Endometrial microvascular endothelial cells (primary cell): ENCODE results near the gene TOMM5. TPM values are rescaled to one million over a fixed set of nuclear protein-coding genes. Genes with fewer than 3 reads are reported as not detected.

Experiments used
- in situ Hi-C: cut with HindIII; loops from 2 replicates; pipeline ENCODE4 v1.10.0; 2017; ENCODE audit warnings: low sequenced_read_pairs, low pct_unique_long_range_greater_than_20kb; ENCODE audit errors: inconsistent ontology term
- total RNA-seq: library from RNA; depleted of rRNA; stranded (reverse); fragments of >200 nt; gene quantifications from one replicate; pipeline ENCODE4 v1.2.3, GENCODE V29; 2015; ENCODE audit errors: inconsistent ontology term

The TOMM5 gene
- total RNA-seq, 1 donor from 2014 or later: 150 TPM

GRCh38 chr9:37566716-37567115 is 25.7 kb downstream of the TOMM5 start:
- in situ Hi-C loops: no loop called here

DNA sequence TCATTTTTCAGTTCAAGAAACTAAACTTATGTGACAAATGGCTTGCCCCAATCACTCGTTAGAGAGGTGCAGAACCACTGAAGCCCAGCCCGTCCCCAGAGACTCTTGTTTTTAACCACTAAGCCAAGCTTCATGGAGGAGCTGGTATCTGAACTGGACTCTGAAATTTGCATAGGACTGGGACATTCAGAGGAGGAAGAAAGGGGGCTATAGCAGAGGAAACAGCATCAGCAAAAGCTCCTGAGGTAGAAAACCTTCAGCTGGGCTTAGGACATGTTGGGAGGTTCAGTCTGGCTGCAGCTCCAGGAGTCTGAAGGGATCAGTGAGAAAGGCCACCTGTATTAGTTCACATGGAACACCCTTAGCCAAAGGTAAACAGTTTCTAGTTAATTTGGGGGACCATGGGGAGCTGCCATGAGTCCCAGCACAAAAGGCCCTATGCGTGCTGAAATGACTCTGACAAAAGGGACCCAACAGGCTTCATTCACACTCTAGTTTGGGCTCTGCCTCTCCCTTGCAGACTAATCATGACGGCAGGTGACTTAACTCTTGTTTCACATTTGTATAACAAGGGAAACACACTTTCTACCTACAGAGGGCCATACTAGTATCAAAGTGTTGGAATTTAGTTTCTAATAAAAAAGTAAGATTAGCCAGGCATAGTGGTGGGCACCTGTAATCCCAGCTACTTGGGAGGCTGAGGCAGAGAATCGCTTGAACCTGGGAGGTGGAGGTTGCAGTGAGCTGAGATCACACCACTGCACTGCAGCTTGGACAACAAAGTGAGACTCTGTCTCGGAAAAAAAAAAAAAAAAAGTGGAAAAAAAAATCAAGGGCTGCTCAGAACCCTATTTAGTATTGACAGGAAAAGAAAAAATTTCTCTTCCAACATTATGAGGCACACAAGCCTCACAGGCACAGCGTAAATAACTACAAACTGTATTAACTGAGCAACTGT is 26.5 kb downstream of the TOMM5 start:
- in situ Hi-C loops: no loop called here

DNA sequence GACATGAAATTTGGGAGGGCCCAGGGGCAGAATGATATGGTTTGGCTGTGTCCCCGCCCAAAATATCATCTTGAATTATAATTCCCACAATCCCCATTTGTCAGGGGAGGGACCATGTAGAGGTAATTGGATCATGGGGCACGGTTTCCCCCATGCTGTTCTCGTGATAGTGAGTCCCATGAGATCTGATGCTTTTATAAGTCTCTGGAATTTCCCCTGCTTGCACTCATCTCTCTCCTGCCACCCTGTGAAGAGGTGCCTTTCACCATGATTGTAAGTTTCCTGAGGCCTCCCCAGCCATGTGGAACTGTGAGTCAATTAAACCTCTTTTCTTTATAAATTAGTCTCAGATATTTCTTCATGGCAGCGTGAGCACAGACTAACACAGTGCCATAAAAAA is 27.5 kb downstream of the TOMM5 start:
- in situ Hi-C loops: no loop called here

DNA sequence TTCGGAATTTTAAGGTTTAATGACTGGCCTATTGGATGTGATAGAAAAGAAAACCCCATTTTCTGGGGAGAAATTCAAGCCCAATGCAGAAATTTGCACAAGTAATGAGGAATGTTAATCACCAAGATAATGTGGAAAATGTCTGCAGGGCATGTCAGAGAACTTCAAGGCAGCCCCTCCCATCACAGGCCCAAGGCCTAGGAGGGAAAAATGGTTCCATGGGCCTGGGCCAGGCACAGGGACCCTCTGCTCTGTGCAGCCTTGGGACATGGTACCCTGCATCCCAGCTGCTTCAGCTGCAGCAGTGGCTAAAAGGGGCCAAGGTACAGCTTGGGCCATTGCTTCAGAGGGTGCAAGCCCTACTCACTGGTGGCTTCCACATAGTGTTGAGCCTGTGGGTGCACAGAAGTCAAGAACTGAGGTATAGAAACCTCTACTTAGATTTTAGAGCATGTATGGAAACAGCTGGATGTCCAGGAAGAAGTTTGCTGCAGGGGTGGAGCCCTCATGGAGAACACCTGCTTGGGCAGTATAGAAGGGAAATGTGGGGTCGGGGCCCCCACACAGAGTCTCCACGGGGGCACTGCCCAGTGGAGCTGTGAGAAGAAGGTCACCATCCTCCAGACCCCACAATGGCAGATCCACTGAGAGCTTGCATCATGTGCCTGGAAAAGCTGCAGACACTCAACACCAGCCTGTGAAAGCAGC is 28.4 kb downstream of the TOMM5 start:
- in situ Hi-C loops: no loop called here

DNA sequence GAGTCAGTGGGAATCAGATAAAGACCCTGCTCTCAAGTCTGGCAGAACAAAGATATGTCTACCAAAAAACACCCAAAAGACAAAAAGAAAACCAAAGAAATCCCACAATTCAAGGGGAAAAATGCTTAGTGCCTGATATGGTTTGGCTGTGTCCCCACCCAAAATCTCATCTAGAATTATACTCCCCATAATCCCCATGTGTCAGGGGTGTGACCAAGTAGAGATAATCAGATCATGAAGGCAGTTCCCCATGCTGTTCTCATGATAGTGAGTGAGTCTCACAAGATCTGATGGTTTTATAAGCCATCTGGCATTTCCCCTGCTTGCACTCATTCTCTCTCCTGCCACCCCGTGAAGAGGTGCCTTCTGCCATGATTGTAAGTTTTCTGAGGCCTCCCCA is 29.6 kb downstream of the TOMM5 start:
- in situ Hi-C loops: no loop called here

- in situ Hi-C loops: no loop called here
Observed at GRCh38 chr9:37561682-37562081, 30.7 kb downstream of the TOMM5 start.

DNA sequence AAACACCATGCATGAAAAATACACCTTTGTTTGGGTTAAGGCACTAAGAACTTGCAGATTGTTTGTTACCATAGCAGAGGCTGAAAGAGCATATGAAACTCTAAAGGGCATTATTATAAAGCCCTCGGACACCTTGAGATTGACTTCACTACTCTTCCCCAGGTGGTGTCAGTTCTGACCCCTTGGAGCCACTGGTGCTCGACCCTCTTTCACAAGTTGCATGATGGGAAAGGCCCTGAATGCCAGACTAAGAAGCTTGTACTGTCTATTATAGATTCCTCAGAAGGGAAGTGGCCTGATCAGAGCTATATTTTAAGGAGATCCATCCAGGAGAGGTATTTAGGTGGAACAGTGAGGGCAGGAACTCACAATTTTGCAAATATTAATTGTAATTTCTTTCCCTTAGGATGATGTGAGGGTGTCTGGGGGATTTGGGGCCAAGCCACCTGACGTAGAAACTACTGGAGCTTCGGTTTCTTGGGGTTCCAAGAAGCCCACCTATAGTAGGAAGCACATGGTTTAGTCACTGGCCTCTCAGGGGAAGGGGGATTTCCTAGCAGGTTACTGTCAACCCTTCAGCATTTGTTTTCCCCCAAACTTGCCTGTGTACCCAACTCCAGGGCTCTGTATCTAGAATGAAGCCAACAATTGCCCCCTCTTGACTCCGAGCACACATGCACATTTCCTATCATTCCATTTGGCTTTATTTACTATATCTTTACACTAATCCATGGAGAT is 32.4 kb downstream of the TOMM5 start:
- in situ Hi-C loops: no loop called here

DNA sequence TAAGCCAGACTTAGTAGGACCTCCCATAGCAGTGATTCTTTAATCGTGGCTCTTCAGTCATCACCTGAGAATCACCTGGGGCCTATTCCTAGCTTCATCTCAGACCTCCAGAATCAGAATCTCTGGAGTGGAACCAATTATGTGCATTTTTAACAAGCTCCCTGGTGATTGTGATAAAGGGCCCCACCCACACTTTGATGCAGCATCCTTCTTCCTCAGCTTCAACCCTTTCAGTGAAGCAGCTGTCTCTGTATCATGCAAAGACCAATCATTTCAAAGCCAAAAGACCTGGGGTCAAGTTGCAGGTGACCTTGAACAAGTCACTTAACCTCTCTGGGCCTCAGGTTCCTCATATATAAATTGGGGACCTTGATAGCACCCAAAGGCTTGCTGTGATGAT is 33.3 kb downstream of the TOMM5 start:
- in situ Hi-C loops: no loop called here

DNA sequence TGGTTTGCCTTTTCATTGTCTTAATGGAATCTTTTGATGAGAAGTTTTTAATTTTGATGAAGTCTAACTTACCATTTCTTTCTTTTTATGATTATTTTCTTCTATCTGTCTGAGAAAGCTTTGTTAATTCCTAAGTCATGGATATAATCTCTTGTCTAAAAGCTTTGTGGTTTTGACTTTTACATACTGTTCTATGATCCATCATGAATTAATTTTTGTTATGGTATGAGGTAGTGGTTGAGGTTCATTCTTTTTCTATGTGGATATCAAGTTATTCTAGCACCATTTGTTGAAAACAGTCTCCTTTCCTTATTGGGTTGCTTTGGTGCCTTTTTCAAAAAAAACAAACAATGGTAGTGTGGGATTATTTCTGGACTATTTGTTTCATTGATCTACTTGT is 36.6 kb downstream of the TOMM5 start:
- in situ Hi-C loops: no loop called here

- in situ Hi-C loops: no loop called here
Observed at GRCh38 chr9:37554318-37554717, 38.1 kb downstream of the TOMM5 start.

DNA sequence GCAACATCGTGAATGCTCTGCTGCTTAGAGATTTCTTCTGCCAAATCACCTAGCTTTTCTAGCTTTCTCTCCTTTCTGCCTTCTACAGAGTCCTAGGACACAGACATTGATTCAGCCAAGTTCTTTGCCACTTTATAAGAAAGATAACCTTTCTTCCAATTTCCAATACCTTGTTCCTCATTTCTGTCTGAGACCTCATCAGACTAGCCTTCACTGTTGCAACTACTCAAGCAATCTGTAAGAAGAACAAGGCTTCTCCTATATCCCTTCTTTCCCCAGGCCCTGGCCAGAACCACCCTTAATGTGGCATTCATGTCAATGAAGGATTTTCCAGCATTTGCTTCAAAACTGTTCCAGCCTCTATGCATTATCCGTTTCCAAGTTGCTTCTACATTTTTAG is 40.5 kb downstream of the TOMM5 start:
- in situ Hi-C loops: no loop called here

DNA sequence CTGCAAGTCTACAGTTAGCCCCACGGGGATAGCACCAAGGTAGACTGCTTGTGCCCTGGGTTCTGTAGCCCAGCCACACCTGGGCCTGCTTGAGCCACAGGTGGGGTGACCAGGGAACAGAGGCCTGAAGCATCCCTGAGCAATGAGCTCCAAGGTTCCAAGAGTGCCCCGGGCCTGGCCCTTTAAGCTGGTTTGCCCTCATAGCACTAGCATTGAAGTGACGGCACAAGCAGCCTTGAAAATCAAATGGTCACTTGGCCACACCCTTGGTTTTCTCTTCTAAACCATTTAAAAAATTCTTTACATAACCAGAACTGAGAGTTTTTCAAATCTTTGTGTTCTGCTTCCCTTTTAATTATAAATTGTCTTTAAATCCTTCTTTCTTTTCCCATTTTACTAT is 40.9 kb downstream of the TOMM5 start:
- in situ Hi-C loops: no loop called here

- in situ Hi-C loops: no loop called here
Observed at GRCh38 chr9:37550781-37551180, 41.6 kb downstream of the TOMM5 start.

DNA sequence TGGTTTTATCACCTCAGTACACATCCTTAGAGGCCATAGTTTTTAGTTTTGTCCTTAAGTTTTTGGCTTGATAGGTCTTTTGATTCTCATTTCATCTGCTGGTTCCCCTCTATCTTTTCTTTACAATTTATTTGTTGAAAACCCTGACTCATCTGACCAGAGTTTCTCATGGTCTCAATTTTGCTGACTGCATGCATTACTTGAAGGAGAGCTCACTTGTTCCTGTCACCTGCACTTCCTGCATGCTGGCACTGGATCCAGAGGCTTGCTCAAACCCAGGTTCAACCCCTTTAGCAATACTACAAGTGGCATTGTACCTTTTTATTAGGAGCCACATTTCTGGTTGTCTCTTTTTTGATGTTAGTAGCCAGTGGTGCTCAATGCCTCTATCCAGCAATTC is 42.9 kb downstream of the TOMM5 start:
- in situ Hi-C loops: no loop called here

GRCh38 chr9:37547328-37547878 is 45.0 kb downstream of the TOMM5 start:
- in situ Hi-C loops: no loop called here

DNA sequence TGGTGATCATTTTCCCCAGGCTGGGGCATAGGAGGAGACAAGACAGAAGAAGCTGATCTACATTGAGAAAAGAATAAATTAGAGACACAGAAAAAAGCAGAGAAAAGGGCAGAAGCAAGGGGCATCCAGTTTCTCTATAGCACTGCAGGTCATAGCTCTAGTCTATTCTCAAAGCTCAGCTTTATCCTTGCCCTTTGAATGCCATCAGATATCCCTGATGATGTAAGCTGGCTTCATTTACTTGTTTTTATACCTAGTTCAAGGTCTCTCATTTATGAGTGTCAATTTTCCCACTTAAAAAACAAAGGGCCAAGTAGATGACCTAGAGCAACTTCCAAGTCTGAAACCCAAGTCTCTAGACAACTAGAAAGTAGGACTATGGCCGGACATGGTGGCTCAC is 48.9 kb downstream of the TOMM5 start:
- in situ Hi-C loops: no loop called here

DNA sequence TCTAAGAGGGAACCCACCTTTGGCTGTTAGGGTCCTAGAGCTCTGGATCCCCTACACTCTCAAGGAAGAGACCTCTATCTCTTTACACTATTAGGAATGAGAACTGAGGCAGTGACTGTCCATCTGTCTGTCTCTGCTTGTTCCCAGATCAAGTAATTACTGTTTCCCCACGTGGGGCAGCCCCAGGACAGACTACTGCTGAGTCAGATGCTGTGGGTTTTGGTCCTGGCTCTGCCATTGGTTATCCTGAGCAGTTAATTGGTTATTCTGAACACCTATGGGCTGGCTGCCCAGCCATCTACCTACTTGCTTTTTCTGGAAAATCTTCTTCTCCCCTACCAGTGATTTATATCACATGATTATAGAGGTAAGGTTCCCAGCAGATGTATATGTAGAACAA is 49.5 kb downstream of the TOMM5 start:
- in situ Hi-C loops: no loop called here

GRCh38 chr9:37542488-37542887 is 49.9 kb downstream of the TOMM5 start:
- in situ Hi-C loops: no loop called here

DNA sequence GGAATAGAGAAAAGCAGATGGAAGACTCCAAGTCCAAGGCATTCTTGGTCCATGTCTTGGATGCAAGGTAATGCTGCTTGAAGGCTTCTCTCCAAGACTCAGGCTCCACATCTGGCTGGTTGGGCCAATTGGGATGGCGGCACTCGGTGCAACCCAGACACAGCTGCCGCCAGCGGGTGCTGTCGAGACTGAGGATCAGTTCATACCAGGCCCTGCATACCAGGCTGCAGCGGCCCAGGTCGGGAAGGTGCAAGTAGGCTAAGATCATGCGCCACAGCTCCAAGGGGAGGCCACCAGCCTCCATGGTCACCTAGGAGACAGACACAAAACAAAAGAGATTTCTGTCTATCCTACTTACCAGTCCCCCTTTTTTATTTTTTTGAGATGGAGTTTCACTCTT is 50.9 kb downstream of the TOMM5 start:
- in situ Hi-C loops: no loop called here
